ENCODE measurements around the gene GREB1. TPM values are rescaled to one million over a fixed set of nuclear protein-coding genes. Genes with fewer than 3 reads are reported as not detected.

GREB1 gene
- total RNA-seq, 2 experiments from 2014 or later = 0.10 to 0.29 TPM

GRCh38 chr2:11502740-11503292 is 31.0 kb upstream of the GREB1 start:
- no peak for DNase-seq
- POLR2A ChIA-PET = no interaction called here
- H3K27ac Mint-ChIP-seq = no peak overlapping the region
- H3K4me1 Mint-ChIP-seq = peaks cover 8% of the 10 kb centered on the region
- H3K36me3 Mint-ChIP-seq (ENCODE audit: low read depth) = no peaks in the 10 kb centered on the region
- peaks cover 5% of the 10 kb centered on the region for H3K9me3 Mint-ChIP-seq
- CTCF ChIA-PET = no interaction called here
- H3K4me3 Mint-ChIP-seq = no peak overlapping the region
- H3K27me3 Mint-ChIP-seq = peaks cover 12% of the 10 kb centered on the region

GRCh38 chr2:11503354-11503927 is 30.4 kb upstream of the GREB1 start:
- POLR2A ChIA-PET = no interaction called here
- Mint-ChIP-seq H3K4me3 (no peak overlapping the region), H3K4me1 (peaks cover 8% of the 10 kb centered on the region), H3K27ac (no peak overlapping the region), H3K9me3 (peaks cover 5% of the 10 kb centered on the region), H3K36me3 (ENCODE audit: low read depth) (no peaks in the 10 kb centered on the region), H3K27me3 (peaks cover 9% of the 10 kb centered on the region)
- CTCF ChIA-PET = no interaction called here
- no peak for DNase-seq

- Mint-ChIP-seq H3K4me3 (no peak overlapping the region), H3K9me3 (peaks cover 5% of the 10 kb centered on the region), H3K27me3 (peaks cover 2% of the 10 kb centered on the region), H3K4me1 (peaks cover 2% of the 10 kb centered on the region), H3K27ac (no peak overlapping the region), H3K36me3 (ENCODE audit: low read depth) (no peaks in the 10 kb centered on the region)
- ChIA-PET CTCF (no interaction called here), POLR2A (no interaction called here)
- DNase-seq = no peak
Measured at GRCh38 chr2:11505652-11506610, 27.9 kb upstream of the GREB1 start.

- peaks cover 5% of the 10 kb centered on the region for H3K9me3 Mint-ChIP-seq
- no peak overlapping the region for H3K4me3 Mint-ChIP-seq
- CTCF ChIA-PET = no interaction called here
- H3K27ac Mint-ChIP-seq = no peak overlapping the region
- POLR2A ChIA-PET = no interaction called here
- no peak for DNase-seq
- H3K4me1 Mint-ChIP-seq = no peaks in the 10 kb centered on the region
- no peaks in the 10 kb centered on the region for H3K36me3 Mint-ChIP-seq (ENCODE audit: low read depth)
- peaks cover 2% of the 10 kb centered on the region for H3K27me3 Mint-ChIP-seq
Measured at GRCh38 chr2:11506611-11506969, 27.3 kb upstream of the GREB1 start.

- Mint-ChIP-seq H3K4me1 (no peaks in the 10 kb centered on the region), H3K9me3 (peaks cover 5% of the 10 kb centered on the region), H3K36me3 (ENCODE audit: low read depth) (no peaks in the 10 kb centered on the region), H3K27me3 (peaks cover 2% of the 10 kb centered on the region), H3K4me3 (no peak overlapping the region), H3K27ac (no peak overlapping the region)
- CTCF ChIA-PET = no interaction called here
- POLR2A ChIA-PET = no interaction called here
- no peak for DNase-seq
Measured at GRCh38 chr2:11507517-11507916, 26.3 kb upstream of the GREB1 start.

GRCh38 chr2:11508279-11508678 is 25.6 kb upstream of the GREB1 start:
- CTCF ChIA-PET = no interaction called here
- no peaks in the 10 kb centered on the region for H3K4me1 Mint-ChIP-seq
- peaks cover 2% of the 10 kb centered on the region for H3K27me3 Mint-ChIP-seq
- no peak for DNase-seq
- H3K9me3 Mint-ChIP-seq = peaks cover 4% of the 10 kb centered on the region
- H3K36me3 Mint-ChIP-seq (ENCODE audit: low read depth) = no peaks in the 10 kb centered on the region
- no peak overlapping the region for H3K4me3 Mint-ChIP-seq
- no peak overlapping the region for H3K27ac Mint-ChIP-seq
- POLR2A ChIA-PET = no interaction called here

GRCh38 chr2:11509657-11510360 is 24.0 kb upstream of the GREB1 start:
- Mint-ChIP-seq H3K27ac (no peak overlapping the region), H3K36me3 (ENCODE audit: low read depth) (no peaks in the 10 kb centered on the region), H3K4me3 (no peak overlapping the region), H3K4me1 (no peaks in the 10 kb centered on the region), H3K9me3 (no peaks in the 10 kb centered on the region), H3K27me3 (peaks cover 1% of the 10 kb centered on the region)
- ChIA-PET POLR2A (no interaction called here), CTCF (no interaction called here)
- DNase-seq = no peak

- H3K4me1 Mint-ChIP-seq = no peaks in the 10 kb centered on the region
- DNase-seq = no peak
- H3K9me3 Mint-ChIP-seq = no peaks in the 10 kb centered on the region
- ChIA-PET POLR2A (no interaction called here), CTCF (interaction anchor here (0.6 to 1.8 kb wide), 2 partner anchors 72 to 234 kb away, joined by 3 to 5 read pairs; no protein-coding TSS in a partner anchor)
- no peak overlapping the region for H3K27ac Mint-ChIP-seq
- no peaks in the 10 kb centered on the region for H3K36me3 Mint-ChIP-seq (ENCODE audit: low read depth)
- no peak overlapping the region for H3K4me3 Mint-ChIP-seq
- H3K27me3 Mint-ChIP-seq = peaks cover 2% of the 10 kb centered on the region
Measured at GRCh38 chr2:11512431-11512830, 21.4 kb upstream of the GREB1 start.

GRCh38 chr2:11513319-11513718 is 20.5 kb upstream of the GREB1 start:
- no peak overlapping the region for H3K4me3 Mint-ChIP-seq
- CTCF ChIA-PET = interaction anchor here (1.8 kb wide), 1 partner anchor 71 kb away, joined by 5 read pairs; no protein-coding TSS in a partner anchor

GRCh38 chr2:11514081-11514730 is 19.6 kb upstream of the GREB1 start:
- ChIA-PET POLR2A (no interaction called here), CTCF (no interaction called here)
- no peak overlapping the region for H3K4me3 Mint-ChIP-seq
- no peaks in the 10 kb centered on the region for H3K4me1 Mint-ChIP-seq
- no peaks in the 10 kb centered on the region for H3K36me3 Mint-ChIP-seq (ENCODE audit: low read depth)
- no peak for DNase-seq
- no peak overlapping the region for H3K27ac Mint-ChIP-seq
- no peaks in the 10 kb centered on the region for H3K9me3 Mint-ChIP-seq
- H3K27me3 Mint-ChIP-seq = peaks cover 2% of the 10 kb centered on the region

More at GRCh38 chr2:11513319-11513718, 20.5 kb upstream of the GREB1 start:
- H3K27ac Mint-ChIP-seq = no peak overlapping the region
- no peak for DNase-seq
- no peaks in the 10 kb centered on the region for H3K4me1 Mint-ChIP-seq
- H3K36me3 Mint-ChIP-seq (ENCODE audit: low read depth) = no peaks in the 10 kb centered on the region
- POLR2A ChIA-PET = no interaction called here
- peaks cover 2% of the 10 kb centered on the region for H3K27me3 Mint-ChIP-seq
- H3K9me3 Mint-ChIP-seq = no peaks in the 10 kb centered on the region

- no peak overlapping the region for H3K27ac Mint-ChIP-seq
- ChIA-PET POLR2A (no interaction called here), CTCF (no interaction called here)
- H3K36me3 Mint-ChIP-seq (ENCODE audit: low read depth) = no peaks in the 10 kb centered on the region
- DNase-seq = no peak
- H3K4me3 Mint-ChIP-seq = no peak overlapping the region
- no peaks in the 10 kb centered on the region for H3K9me3 Mint-ChIP-seq
- no peaks in the 10 kb centered on the region for H3K4me1 Mint-ChIP-seq
- peaks cover 2% of the 10 kb centered on the region for H3K27me3 Mint-ChIP-seq
Measured at GRCh38 chr2:11514904-11515303, 18.9 kb upstream of the GREB1 start.

GRCh38 chr2:11515490-11515981 is 18.3 kb upstream of the GREB1 start:
- ChIA-PET POLR2A (no interaction called here), CTCF (no interaction called here)
- Mint-ChIP-seq H3K27me3 (peaks cover 2% of the 10 kb centered on the region), H3K27ac (no peak overlapping the region), H3K4me3 (no peak overlapping the region), H3K36me3 (ENCODE audit: low read depth) (no peaks in the 10 kb centered on the region), H3K4me1 (no peaks in the 10 kb centered on the region), H3K9me3 (no peaks in the 10 kb centered on the region)
- DNase-seq = no peak
